GM19324 (cell line): ENCODE results near the gene GPHN.
"Not testable (repeated sequence)": the region's sequence is repeated elsewhere in the genome, so short reads cannot be mapped to it uniquely, and the experiment has no call there.

Experiments
- ATAC-seq: cut with Tn5 transposase; IDR thresholded peaks from one replicate; pipeline ENCODE4 v1.9.1; 2021; ENCODE audit warnings: mild to moderate bottlenecking, moderate library complexity; ENCODE audit not compliant: unreplicated experiment, low FRiP score

GPHN gene

DNA sequence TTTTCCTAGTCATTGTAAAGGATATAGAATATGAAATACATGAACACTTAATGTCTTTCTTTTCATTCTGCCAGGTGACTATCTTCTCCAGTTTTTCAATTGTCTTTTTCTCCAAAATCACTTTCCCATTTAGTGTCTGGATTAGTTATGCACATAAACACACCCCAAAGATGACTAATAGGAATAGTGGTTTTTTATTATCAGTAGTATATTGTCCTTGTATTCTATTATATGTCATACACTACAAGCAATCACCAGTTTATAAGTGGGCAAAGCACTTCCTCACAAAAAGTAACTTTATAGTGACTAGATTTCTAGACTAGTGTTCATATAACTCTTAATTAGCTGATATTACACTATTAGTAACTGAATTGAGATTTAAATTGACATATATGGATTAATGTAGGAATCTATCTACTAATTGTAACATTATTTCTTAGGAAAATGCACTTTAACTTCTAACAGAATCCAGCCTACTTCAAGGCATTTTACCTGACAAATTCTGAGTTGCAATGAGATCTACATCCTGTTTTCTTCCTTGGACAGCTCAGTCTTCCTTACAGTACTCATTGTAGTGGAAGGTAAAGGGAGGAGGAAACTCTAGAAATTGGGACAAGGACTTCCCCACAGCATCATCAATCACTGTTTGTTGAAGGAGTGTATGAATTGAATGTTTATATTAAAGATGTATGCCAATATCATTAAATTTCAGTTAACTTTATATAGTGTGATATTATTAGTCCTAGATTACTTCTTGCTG lies 495.2 kb downstream of the GPHN start:
- ATAC-seq, result no peak

DNA sequence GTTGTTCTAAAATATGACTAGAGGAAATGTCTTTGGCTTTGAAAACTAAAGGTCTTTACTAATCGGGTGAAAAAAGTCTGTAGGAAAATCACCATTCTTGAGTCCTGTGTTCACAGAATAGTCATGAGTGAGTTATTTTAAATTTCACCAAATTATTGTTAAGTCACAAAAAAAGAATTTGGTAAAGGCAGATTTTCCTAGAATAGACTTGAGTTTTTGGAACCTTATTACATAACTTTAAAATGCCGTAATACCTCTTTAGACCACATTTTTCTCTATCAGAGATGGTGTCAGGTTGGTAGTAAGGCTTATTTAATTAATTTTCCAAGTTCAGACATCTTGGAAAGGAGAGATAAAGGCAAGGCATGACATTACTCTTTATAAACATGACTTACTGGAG lies 496.6 kb downstream of the GPHN start:
- ATAC-seq, result no peak

DNA sequence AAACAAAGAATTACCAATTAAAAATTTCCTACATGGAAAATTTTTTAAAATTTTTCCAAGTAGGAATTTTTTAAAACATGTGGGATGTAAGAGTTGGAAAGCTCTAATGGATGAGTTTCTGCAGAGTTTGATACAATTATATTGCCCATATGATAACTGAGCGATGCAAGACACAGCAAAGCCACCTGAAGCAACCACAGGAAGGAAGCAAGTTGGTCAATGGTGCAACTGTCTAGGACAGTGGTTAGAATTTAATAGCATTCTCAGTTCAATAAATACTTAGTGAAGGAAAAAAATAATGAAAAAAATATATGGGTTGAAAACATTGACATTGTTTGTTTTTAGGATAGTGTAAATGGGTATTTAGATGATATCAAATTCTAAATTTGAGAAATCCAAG lies 502.7 kb downstream of the GPHN start:
- no peak for ATAC-seq

DNA sequence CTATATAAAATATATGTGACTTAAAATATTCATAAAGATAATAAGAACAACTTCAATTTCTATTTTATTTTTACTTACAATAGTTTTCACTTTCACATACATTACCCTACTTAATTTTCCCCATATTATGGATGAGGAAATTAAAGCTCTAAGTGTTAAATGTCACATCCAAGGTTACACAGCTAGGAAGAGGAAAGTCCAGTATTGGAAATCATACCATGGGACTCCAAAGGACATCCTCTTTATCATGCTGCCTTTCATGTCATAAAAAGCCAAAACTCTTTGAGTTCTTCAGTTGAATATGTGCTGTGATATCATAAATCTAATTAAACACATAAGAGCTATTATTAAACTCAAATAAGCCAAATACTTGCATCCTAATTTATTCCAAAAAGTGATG lies 508.9 kb downstream of the GPHN start:
- no peak for ATAC-seq

DNA sequence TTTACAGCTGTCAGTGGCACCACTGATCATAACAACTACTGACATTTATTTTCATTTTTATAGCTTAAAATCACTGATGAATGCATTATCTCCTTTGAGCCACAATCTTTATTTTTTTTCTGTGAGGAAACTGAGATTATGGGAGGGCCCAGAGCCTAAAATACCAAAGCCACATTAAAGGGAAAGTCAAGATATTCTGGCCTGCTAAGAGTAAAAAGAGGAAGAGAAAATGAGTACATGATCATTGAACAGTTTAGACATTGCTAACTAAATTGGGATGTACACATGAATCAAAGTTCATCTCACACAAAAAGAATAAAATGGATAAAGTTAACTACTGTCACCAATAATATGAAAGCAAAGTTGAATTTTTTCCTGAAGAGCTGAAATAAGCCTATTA lies 510.8 kb downstream of the GPHN start:
- no peak for ATAC-seq

DNA sequence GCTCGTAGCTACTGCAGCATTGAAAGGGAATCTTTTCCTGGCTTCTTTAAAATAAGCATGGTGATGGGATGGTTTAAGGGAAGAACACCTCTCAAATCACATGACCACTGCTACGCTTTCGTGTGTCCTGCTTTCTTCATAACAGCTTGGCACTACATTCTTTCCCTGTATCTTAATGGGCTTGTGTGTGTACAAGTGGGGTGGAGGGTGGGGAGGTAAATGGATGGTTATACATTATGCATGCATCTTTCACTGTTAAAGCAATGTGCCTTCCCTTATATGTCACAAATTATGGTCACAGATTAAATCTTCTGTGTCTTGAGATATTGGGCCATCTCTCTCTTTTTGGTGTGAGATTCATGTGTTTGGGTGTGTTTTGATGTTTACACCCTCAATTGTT lies 511.8 kb downstream of the GPHN start:
- no peak for ATAC-seq

DNA sequence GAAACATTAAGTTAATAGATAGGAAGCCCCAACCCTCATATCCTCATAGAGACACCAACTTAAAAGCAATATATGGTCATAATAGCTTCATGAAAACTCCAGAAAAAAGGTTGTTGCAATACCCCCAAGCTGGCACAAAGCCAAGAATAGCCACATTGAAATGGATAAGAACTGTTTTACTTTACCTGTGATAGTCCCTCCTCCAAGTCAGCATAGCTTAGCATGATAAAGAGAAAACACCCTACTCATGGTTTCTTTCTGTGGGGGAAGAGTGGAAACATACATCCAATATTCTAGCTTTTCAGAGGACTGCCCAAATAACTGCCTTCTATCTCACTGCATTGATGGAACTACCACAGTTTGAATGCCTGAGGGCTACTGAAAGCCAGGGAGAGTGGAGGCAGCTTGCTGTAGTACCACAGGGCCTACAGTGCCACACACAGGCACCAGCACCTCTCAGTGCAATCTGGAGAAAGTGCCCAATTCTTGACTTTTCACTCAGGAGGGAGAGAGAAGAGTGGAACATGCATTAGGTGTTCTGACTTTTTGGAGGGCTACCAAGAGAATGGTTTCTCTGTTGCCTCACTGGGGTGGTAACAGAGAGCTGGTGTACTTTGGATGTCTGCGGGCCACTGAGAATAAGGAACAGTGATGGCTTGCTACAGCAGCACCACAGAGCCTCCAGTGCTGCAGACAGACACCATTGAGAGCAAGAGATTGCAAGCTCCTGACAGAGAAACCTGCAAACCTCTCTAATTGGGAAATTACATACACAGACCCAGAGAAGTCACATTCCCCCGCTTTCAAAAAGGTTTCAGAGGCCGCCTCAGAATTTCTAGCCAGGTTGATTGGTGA lies 524.2 kb downstream of the GPHN start:
- no peak for ATAC-seq

DNA sequence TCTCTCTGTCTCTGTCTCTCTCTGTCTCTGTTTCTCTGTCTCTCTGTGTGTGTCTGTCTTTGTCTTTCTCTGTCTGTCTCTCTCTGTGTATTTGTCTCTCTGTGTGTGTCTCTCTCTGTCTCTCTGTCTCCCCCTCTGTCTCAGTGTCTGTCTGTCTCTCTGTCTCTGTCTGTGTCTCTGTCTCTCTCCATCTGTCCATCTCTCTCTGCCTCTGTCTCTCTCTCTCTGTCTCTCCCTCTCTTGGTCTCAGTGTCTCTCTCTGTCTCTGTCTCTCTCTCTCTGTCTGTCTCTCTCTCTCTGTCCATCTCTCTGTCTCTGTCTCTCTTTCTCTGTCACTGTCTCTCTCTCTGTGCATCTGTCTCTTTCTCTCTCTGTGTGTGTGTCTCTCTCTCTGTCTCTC lies 537.5 kb downstream of the GPHN start:
- no peak for ATAC-seq

DNA sequence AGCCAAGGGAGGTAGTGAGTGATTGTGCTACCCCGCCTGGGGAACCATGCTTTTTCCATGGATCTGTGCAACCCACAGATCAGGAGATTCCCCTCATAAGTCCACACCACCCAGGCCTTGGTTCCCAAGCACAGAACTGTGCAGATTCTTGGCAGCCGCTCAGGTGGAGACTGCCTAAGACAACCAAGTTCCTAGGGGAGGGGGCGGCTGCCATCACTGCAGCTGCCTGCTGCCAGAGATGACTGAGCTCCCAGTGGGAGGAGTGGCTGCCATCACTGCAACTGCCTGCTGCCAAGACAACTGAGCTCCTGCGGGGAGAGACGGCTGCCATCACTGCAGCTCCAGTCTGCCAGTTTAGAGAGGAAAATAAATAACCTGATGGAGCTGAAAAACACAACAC lies 542.9 kb downstream of the GPHN start:
- no peak for ATAC-seq

DNA sequence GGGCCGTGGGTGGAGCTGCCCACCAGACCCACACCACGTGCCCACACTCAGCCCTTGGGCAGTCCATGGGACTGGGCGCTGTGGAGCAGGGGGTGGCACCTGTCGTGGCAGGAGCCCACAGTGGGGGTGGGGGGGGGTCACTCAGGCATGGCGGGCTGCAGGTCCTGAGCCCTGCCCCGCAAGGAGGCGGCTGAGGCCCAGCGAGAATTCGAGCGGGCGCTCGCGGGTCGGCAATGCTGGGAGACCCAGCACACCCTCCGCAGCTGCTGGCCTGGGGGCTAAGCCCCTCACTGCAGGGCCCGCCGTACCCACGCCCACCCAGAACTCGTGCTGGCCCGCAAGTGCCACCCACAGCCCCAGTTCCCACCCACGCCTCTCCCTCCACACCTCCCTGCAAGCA lies 548.7 kb downstream of the GPHN start:
- ATAC-seq, result no peak

DNA sequence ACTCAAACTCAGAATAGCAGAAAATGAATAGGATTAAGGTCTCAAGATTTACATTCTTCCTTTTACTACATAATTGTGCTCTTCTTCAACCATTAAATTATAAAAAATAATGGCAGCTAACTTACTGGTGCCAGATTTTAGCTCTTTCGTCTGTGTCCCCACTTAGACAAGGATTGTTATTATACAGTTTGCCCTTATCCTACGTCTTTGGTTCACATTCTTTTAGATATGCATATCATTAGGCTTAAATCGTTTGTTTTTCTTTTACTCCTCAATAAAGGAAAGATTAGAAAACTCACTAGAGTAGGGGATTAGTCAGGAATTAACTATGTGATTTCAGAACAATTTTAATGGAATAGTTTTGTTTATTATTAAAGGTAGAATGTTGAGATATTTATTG lies 551.6 kb downstream of the GPHN start:
- no peak for ATAC-seq

DNA sequence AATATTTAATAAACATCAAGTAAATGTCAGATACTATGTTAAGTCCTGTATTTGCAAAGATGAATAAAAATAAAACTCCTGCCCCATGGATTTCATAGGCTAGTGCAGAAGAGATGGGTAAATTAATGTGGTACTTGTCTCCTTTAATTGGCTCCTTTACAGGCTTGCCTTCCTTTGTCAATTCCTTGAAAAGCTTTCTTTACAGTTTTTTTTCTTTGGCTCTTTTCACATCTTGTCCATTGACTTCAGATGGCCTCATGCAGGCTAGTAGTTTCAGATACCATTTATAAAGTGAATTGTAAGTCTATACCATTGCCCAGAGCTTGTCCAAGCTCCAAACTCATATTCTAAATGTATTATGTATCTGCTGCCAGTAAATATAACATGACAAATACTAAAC lies 552.6 kb downstream of the GPHN start:
- no peak for ATAC-seq

DNA sequence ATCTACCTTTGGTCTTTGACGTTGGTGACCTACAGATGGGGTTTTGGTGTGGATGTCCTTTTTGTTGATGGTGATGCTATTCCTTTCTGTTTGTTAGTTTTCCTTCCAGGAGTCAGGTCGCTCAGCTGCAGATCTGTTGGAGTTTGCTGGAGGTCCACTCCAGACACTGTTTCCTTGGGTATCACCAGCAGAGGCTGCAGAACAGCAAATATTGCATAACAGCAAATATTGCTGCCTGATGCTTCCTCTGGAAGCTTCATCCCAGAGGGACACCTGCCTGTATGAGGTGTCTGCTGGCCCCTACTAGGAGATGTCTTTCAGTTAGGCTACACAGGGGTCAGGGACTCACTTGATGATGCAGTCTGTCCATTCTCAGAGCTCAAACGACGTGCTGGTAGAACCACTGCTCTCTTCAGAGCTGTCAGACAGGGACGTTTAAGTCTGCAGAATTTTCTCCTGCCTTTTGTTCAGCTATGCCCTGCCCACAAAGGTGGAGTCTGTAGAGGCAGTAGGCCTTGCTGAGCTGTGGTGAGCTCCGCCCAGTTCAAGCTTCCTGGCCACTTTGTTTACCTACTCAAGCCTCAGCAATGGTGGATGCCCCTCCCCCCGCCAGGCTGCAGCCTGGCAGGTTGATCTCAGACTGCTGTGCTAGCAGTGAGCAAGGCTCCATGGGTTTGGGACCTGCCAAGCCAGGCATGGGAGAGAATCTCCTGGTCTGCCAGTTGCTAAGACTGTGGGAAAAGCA lies 559.3 kb downstream of the GPHN start:
- ATAC-seq, result not testable (repeated sequence)

DNA sequence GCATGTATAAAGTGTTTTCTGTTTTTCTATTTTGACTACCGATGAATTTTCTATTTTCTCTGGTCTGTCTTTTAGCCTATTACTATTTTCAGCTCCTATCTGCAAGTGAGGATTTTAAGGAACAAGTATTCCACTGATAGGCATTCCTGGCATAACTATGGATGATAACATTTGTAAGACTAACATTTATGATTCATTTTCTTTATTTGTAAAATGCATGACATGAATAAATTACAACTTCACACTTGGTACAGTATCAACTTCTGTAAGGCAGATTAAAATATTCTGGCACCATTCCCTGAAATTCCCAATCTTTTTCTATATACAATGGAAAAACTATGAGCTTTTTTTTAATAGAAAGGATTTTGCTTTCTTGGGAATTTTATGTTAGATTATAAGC lies 560.3 kb downstream of the GPHN start:
- ATAC-seq, result no peak

DNA sequence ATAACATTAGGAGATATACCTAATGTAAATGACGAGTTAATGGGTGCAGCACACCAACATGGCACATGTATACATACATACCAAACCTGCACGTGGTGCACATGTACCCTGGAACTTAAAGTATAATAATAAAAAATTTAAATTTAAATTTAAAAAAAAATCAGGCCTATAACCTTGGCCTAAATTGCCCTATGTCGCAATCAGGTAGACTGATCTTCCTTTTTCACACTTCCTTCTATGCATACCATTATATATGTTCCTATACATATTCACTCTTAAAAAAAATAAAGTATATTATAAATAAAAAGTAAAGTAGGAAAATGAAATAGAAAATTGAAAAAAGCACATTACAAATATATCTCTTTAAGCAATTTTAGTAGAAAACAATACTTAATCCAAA lies 563.6 kb downstream of the GPHN start:
- no peak for ATAC-seq

DNA sequence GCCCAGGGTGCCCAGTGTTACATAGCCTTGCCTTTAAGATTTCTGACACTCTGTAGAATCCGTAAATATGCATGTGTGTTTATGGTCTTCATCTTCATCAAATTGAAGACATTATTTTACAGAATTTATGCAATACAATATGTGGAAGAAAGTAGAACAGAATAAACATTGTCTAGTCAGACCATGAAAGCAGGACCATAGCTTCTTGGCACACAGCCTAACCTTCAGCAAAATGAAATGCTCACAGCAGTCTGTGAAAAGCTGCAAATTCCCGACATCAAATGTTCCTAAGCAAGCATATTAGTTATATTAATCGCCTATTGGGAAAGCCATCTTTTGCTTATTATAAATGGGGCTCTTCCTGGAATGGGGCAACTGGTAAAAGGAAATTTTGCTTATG lies 570.0 kb downstream of the GPHN start:
- no peak for ATAC-seq

DNA sequence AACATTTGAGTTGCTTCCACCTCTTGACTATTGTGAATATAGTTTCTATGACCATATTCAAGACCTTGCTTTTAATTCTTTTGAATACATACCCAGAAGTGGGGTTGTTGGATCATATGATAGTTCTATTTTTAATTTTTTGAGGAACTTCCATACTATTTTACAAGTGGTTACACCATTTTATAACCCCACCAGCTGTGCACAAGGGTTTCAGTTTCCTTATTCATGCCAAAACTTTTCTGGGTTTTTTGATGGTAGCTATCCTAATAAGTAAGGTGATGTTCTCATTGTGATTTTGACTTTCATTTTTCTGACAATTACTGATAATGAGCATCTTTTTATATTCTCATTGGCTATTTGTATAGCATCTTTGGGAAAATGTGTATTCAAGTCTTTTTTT lies 571.9 kb downstream of the GPHN start:
- ATAC-seq, result no peak

DNA sequence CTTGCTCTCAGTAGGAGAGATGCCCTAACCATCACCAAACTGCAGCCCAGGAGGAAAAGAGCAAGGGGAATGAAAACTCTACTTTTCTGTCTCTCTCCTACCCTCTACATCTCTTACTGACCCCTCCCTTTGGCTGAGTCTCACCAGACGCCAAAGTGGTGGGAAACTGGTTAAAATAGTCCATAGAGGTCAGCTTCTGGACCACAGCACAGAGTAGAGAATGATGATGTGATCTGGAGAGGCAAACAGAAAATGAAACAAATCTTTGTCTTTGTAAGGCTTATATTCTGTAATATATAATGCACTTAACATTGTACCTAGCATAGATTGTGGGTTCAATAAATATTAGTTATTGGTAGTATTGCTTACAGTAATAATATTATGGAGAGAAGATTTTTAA lies 600.3 kb downstream of the GPHN start:
- ATAC-seq, result no peak

DNA sequence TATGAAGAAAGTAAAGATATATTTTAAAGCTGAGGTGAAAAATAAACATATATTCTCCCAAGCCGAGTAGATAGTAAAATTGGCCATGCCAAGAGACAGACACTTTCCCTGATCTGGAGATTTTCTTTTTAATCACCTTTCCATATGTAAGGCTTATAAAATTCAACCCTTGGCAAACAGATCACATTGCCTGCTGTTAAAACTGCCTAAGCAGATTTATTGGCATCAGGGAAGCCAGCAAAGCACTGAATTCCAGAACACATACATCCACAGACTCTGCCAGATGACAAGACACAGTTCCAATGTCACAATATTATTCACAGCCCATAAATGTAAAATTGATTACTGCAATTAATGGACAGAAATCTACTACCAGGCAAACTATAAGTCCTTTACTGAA lies 603.1 kb downstream of the GPHN start:
- no peak for ATAC-seq

DNA sequence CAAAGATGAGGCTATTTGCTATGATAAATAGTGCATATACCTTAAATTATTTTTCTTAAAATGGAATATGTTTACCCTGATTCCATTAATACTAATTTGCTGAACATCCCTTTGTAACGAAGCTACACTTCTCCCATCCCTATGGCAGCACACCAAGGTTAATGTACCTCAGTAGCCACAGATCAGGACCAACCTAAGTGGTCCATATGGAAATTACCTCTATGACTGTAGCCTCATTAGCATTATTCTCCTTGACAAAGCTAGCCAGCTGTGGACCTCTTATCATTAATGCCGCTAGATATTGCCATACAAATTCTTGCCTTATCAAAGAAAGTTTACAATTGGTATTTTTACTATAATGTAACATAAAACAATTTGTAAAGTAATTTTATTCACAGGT lies 604.4 kb downstream of the GPHN start:
- ATAC-seq, result no peak

DNA sequence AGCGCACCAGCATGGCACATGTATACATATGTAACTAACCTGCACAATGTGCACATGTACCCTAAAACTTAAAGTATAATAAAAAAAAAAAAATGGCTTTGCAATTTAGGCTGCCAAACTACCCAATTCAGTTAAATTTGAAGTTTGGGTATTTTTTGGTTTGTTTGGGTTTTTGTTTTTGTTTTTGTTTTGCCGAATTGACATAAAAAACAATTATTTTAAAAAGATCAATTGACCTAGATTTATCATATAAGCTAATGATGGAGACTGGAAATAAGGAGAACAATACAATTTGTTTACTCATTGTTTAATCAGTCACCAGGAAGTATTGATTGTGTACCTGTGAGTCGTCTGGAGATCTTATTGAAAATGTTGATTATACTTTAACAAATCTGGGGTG lies 619.2 kb downstream of the GPHN start:
- no peak for ATAC-seq
